Choroid plexus epithelial cell (primary cell): ENCODE measurements around the gene USP12.
A peak's percentile ranks its signal among the peaks of the same experiment; 100 is the strongest.

Experiments
- DNase-seq: peaks from one replicate; pipeline ENCODE4 v3.0.0-alpha.2; 2010; ENCODE audit warnings: low read depth
- H3K4me3 ChIP-seq: 2 replicates; pipeline ENCODE4 v1.5.1; 2011; ENCODE audit warnings: low read depth, mild to moderate bottlenecking, control low read depth, low read length, moderate library complexity
- CTCF ChIP-seq: conservative IDR thresholded peaks from 2 replicates; pipeline ENCODE4 v1.5.1; 2011; ENCODE audit warnings: low read depth, mild to moderate bottlenecking, control low read depth, inconsistent platforms, low read length, moderate library complexity

USP12 gene

GRCh38 chr13:27037571-27037970, 134.0 kb downstream of the USP12 start:
- no peak for TF ChIP-seq CTCF
- DNase-seq = no peak
- H3K4me3 ChIP-seq = no peak overlapping the region

GRCh38 chr13:27037171-27037570, 134.4 kb downstream of the USP12 start:
- DNase-seq = no peak
- no peak for TF ChIP-seq CTCF
- no peak overlapping the region for H3K4me3 ChIP-seq

GRCh38 chr13:27036236-27036981, 135.2 kb downstream of the USP12 start:
- TF ChIP-seq CTCF = no peak
- peak; percentile 70 for DNase-seq
- H3K4me3 ChIP-seq = no peak overlapping the region

- TF ChIP-seq CTCF = no peak
- DNase-seq = peak; percentile 46
- H3K4me3 ChIP-seq = no peak overlapping the region
Observed at GRCh38 chr13:27035892-27036235, 135.7 kb downstream of the USP12 start.

- DNase-seq = no peak
- no peak overlapping the region for H3K4me3 ChIP-seq
- no peak for TF ChIP-seq CTCF
Observed at GRCh38 chr13:27034678-27035111, 136.9 kb downstream of the USP12 start.

- no peak for TF ChIP-seq CTCF
- DNase-seq = no peak
- no peak overlapping the region for H3K4me3 ChIP-seq
Observed at GRCh38 chr13:27028683-27029480, 142.7 kb downstream of the USP12 start.

GRCh38 chr13:27027086-27027667, 144.4 kb downstream of the USP12 start:
- TF ChIP-seq CTCF = no peak
- H3K4me3 ChIP-seq = no peak overlapping the region
- DNase-seq = no peak
